ENCODE results near the gene APOBEC3A. TPM values are rescaled to one million over a fixed set of nuclear protein-coding genes. Genes with fewer than 3 reads are reported as not detected.

APOBEC3A gene
- total and polyA plus RNA-seq, 2 of the 13 experiments (the other 11 are each of a cell fraction or from before 2014, with no cell fraction given), result not detected

GRCh38 chr22:38927033-38927781, 30.2 kb upstream of the APOBEC3A start:
- 83% methylated on average over 27 of the region's 39 CpGs for WGBS (ENCODE audit: low lambda C conversion rate)
- peaks cover 51% of the 10 kb centered on the region for H3K4me1 ChIP-seq (ENCODE audit: insufficient read depth, low read length)
- H3K36me3 ChIP-seq (replicated peaks in 1 of 2; ENCODE audit: control insufficient read depth in 1 of 2, insufficient read depth in 2 of 2, low read length in 2 of 2), result no peaks in the 10 kb centered on the region
- FAIRE-seq (no peak), ATAC-seq (no peak), DNase-seq (ENCODE audit: low spot score) (no peak)
- TF ChIP-seq ZNF790 (CRISPR knock-in tag; IDR thresholded peaks at IDR 0.05; ENCODE audit: borderline replicate concordance) (no peak), PHF21A (CRISPR knock-in tag; IDR thresholded peaks at IDR 0.05) (no peak), ZBTB33 (CRISPR knock-in tag; IDR thresholded peaks at IDR 0.05) (peak; percentile 70; the same call in 1 of the 2 replicates), KDM5B (CRISPR knock-in tag; IDR thresholded peaks at IDR 0.05; ENCODE audit: borderline replicate concordance) (no peak), STAG1 (CRISPR knock-in tag; IDR thresholded peaks at IDR 0.05) (peak; percentile 16; the same call in 1 of the 2 replicates), MEIS1 (CRISPR knock-in tag; IDR thresholded peaks at IDR 0.05; ENCODE audit: borderline replicate concordance) (no peak), CTCF (CRISPR knock-in tag; IDR thresholded peaks at IDR 0.05) (peak; percentile 42), KAT2B (IDR thresholded peaks at IDR 0.05; ENCODE audit: borderline replicate concordance, low read depth, low read length) (no peak), SALL1 (CRISPR knock-in tag; IDR thresholded peaks at IDR 0.05) (no peak)
- no peaks in the 10 kb centered on the region for H3K9me3 ChIP-seq (ENCODE audit: low read length)
- POLR2A ChIA-PET, result no interaction called here
- H3K27me3 ChIP-seq (ENCODE audit: control insufficient read depth in 1 of 2, insufficient read depth in 2 of 2, low read length in 2 of 2), result no peaks in the 10 kb centered on the region
- no peak overlapping the region for H3K27ac ChIP-seq (ENCODE audit: extremely low read length, insufficient read depth, low read length)
- H3K9ac ChIP-seq (ENCODE audit: insufficient read depth, low read depth, low read length), result no peak overlapping the region
- H2AFZ ChIP-seq (ENCODE audit: low read length), result no peak overlapping the region
- H3K4me3 ChIP-seq (replicated peaks in 1 of 3; ENCODE audit: insufficient read depth in 1 of 3, low read depth in 2 of 3, low read length in 3 of 3), result no peak overlapping the region
- in situ Hi-C loops (cut with HindIII; ENCODE audit: extremely low pct_ligation_motif_present, low pct_unique_long_range_greater_than_20kb) (no loop called here), intact Hi-C loops (cut with micrococcal nuclease; ENCODE audit: unreplicated experiment) (no loop called here)
- H4K20me1 ChIP-seq (ENCODE audit: insufficient read depth, low read length), result no peaks in the 10 kb centered on the region
- BruUV-seq (replicated peaks), result no TSS peak
- CTCF ChIA-PET (ENCODE audit: low intra/inter-chr PET ratio, low total read pairs), result no interaction called here
- H3K79me2 ChIP-seq (ENCODE audit: insufficient read depth, low read length), result no peaks in the 10 kb centered on the region
- no peak overlapping the region for H3K4me2 ChIP-seq (ENCODE audit: low read depth, low read length)
